Esophagus squamous epithelium (tissue), 5 donors: ENCODE results near the gene MEF2D. TPM values are rescaled to one million over a fixed set of nuclear protein-coding genes. Genes with fewer than 3 reads are reported as not detected.

ENCODE experiments used
- DNase-seq: peaks from one replicate; lab custom pipeline; 2025; lab: John Stamatoyannopoulos, UW
- H3K27ac ChIP-seq, 4 donors: fragments of 200-600 bp; sonication (generic); one replicate each; pipeline ENCODE4 v1.5.1; 2016 to 2019; ENCODE audit warnings: mild to moderate bottlenecking in 1 of 4
- H3K27me3 ChIP-seq, 4 donors: fragments of 200-600 bp; sonication (generic); 1 replicate in 3 of 4; 2 replicates in 1 of 4; pipeline versions ENCODE4 v1.5.1 to v1.6.0; 2017 to 2021; ENCODE audit warnings: antibody characterized with exemption in 1 of 4
- H3K36me3 ChIP-seq, 3 donors: fragments of 200-600 bp; sonication (generic); one replicate each; pipeline ENCODE4 v1.5.1; 2016 to 2019
- H3K4me1 ChIP-seq, 3 donors: fragments of 200-600 bp; sonication (generic); one replicate each; pipeline ENCODE4 v1.5.1; 2017 to 2019
- H3K4me3 ChIP-seq, 4 donors: fragments of 200-600 bp; sonication (generic); 1 replicate in 3 of 4; 2 replicates in 1 of 4; pipeline ENCODE4 v1.5.1; 2016 to 2019; ENCODE audit warnings: mild to moderate bottlenecking in 2 of 4, moderate library complexity in 1 of 4
- H3K9me3 ChIP-seq, 3 donors: fragments of 200-600 bp; sonication (generic); one replicate each; pipeline ENCODE4 v1.5.1; 2016 to 2019
- POLR2A ChIP-seq, 4 donors: fragments of 450-650 bp; IDR thresholded peaks; one replicate each; pipeline ENCODE4 v1.6.1; 2017; ENCODE audit warnings: antibody characterized with exemption in 4 of 4, mild to moderate bottlenecking in 4 of 4, moderate library complexity in 3 of 4
- WGBS, 2 donors: methylation state at CpG; one replicate each; pipeline ENCODE4 v1.1.5; 2018; 5-methylcytosine and 5-hydroxymethylcytosine counted together
- intact Hi-C: fragments of 100-400 bp; cut with DNase I; formaldehyde crosslinking; loops from one replicate; pipeline ENCODE4 v1.15.0; 2022
- total RNA-seq, 4 donors: library from RNA; depleted of rRNA; stranded (reverse); fragments of >200 nt; gene quantifications; one replicate each; pipeline ENCODE4 v1.1.0, GENCODE V29; 2016
- TF ChIP-seq, protein P1 (sequence below), 6 experiments: fragments of 450-650 bp in 4 of 6; fragments of 200-600 bp in 2 of 6; sonication (generic) in 2 of 6; IDR thresholded peaks; one replicate each; pipeline ENCODE4 v1.5.1; 2016 to 2019; ENCODE audit warnings: antibody characterized with exemption in 6 of 6, mild to moderate bottlenecking in 4 of 6, moderate library complexity in 4 of 6
- donor health status: DM: yes; HTN: yes; CAD: no.

Gene MEF2D
- total RNA-seq, 4 donors from 2014 or later = 9.1 to 30.1 (median 12.1) TPM

DNA sequence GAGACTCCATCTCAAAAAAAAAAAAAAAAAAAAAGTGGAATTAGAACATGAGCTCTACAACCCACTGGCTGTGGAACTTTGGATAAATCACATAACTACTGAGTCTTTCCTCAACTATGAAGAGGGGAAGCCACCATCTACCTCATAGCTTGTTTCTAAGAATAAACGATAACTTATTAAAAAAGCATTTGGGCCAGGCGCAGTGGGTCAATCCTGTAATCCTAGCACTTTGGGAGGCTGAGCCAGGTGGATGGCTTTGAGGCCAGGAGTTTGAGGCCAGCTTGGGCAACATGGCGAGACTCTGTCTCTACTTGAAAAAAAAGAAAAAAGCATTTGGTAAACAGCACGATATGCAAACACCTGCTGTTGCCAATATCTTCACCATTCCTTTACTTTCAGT lies 31.8 kb upstream of the MEF2D start:
- H3K27ac ChIP-seq = no peak overlapping the region
- no peaks in the 10 kb centered on the region for H3K9me3 ChIP-seq
- TF ChIP-seq, protein P1, sequence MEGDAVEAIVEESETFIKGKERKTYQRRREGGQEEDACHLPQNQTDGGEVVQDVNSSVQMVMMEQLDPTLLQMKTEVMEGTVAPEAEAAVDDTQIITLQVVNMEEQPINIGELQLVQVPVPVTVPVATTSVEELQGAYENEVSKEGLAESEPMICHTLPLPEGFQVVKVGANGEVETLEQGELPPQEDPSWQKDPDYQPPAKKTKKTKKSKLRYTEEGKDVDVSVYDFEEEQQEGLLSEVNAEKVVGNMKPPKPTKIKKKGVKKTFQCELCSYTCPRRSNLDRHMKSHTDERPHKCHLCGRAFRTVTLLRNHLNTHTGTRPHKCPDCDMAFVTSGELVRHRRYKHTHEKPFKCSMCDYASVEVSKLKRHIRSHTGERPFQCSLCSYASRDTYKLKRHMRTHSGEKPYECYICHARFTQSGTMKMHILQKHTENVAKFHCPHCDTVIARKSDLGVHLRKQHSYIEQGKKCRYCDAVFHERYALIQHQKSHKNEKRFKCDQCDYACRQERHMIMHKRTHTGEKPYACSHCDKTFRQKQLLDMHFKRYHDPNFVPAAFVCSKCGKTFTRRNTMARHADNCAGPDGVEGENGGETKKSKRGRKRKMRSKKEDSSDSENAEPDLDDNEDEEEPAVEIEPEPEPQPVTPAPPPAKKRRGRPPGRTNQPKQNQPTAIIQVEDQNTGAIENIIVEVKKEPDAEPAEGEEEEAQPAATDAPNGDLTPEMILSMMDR (IDR thresholded peaks at IDR 0.05) = no peak
- TF ChIP-seq POLR2A (IDR thresholded peaks at IDR 0.05) = no peak
- no peaks in the 10 kb centered on the region for H3K4me1 ChIP-seq
- no peak overlapping the region for H3K4me3 ChIP-seq
- H3K27me3 ChIP-seq = no peaks in the 10 kb centered on the region
- WGBS, 2 donors = 84 to 93% methylated on average over 4 of the region's 4 CpGs
- intact Hi-C loops = no loop called here
- H3K36me3 ChIP-seq = peaks cover 0 to 31% (median 0%) of the 10 kb centered on the region in 3 donors
- DNase-seq = no peak

DNA sequence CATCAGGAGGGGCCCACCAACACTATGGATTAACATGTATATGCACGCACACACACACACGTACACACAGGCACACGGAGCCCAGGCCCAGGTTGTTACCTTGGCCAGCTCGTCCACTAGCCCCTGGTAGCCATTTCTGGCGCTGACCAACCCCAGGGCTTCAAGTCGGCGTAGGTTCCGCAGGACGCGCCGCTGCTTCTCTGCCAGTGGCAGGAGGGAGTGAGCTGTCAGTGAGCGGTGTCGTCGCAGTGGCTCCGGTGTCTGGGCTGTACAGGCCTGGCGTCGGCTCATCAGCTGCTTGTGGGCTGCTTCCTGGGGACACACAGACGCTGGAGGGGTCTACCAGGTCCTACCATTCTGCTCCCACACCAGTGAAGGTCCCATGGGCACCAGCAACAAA lies 29.4 kb upstream of the MEF2D start:
- TF ChIP-seq, protein P1 (IDR thresholded peaks at IDR 0.05) = no peak
- TF ChIP-seq POLR2A (IDR thresholded peaks at IDR 0.05) = no peak
- no peaks in the 10 kb centered on the region for H3K9me3 ChIP-seq
- WGBS, 2 donors = 93 to 100% methylated on average over 2 to 9 of the region's 18 CpGs
- no peaks in the 10 kb centered on the region for H3K4me1 ChIP-seq
- no peaks in the 10 kb centered on the region for H3K27me3 ChIP-seq
- H3K36me3 ChIP-seq = peaks cover 0 to 22% (median 0%) of the 10 kb centered on the region in 3 donors
- no peak overlapping the region for H3K27ac ChIP-seq
- no peak overlapping the region for H3K4me3 ChIP-seq
- intact Hi-C loops = no loop called here
- no peak for DNase-seq

DNA sequence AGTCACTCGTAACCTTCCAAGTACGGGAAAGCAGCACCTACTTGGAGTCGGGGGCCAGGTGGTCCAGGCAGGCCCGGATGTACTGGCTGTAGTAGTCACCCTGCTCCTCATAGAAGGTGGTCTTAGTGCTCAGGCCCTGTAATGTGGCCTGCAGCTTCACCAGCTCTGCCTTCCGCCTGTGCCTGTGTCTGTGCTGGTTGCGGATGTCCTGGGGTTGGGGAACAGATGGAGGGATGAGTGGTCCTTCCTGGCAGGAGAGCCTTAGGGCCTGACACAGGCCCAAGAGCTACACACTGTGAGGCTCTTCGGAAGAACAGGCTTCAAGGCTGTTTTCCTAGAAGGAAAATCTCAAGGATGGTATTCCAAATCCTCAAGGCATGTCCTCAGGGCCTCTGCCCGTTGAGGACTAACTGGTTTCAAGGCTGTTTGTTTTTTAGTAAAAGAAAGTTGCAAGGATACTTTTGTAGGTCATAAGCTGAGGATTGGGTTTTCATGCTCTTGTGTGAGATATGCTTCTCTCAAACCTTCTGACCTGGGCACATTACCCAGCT lies 28.4 kb upstream of the MEF2D start:
- H3K4me1 ChIP-seq = peaks cover 0 to 6% (median 0%) of the 10 kb centered on the region in 3 donors
- WGBS, 2 donors = 72 to 89% methylated on average over 2 to 6 of the region's 8 CpGs
- H3K9me3 ChIP-seq = no peaks in the 10 kb centered on the region
- no peak for DNase-seq
- intact Hi-C loops = no loop called here
- no peak overlapping the region for H3K4me3 ChIP-seq
- H3K27ac ChIP-seq = no peak overlapping the region
- peaks cover 0 to 13% (median 0%) of the 10 kb centered on the region in 3 donors for H3K36me3 ChIP-seq
- H3K27me3 ChIP-seq = no peaks in the 10 kb centered on the region
- TF ChIP-seq, protein P1 (IDR thresholded peaks at IDR 0.05) = no peak
- no peak for TF ChIP-seq POLR2A (IDR thresholded peaks at IDR 0.05)

DNA sequence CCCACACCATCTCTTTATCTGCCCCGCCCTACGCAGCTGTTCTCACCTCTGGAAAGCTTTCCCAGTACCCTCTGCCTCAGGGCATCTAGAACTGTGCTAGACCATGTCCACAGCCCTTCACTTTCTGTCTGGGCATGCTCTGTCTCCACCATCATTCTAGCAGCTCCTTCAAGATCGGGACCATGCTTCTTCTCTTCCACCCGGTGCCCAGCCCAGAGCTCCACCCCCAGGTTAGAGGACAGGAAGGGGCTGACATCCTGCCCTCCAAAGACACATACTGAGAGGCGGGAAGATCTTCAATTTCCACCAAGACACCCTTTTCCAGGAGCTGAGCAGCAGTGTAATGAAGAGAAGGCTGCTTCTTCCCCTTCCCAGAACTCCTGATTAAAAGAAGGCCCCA lies 27.7 kb upstream of the MEF2D start:
- TF ChIP-seq, protein P1 (IDR thresholded peaks at IDR 0.05) = no peak
- TF ChIP-seq POLR2A (IDR thresholded peaks at IDR 0.05) = no peak
- Histone ChIP-seq H3K9me3 (no peaks in the 10 kb centered on the region), H3K4me1 (peaks cover 0 to 6% (median 0%) of the 10 kb centered on the region in 3 donors), H3K36me3 (peaks cover 0 to 13% (median 0%) of the 10 kb centered on the region in 3 donors), H3K4me3 (no peak overlapping the region), H3K27ac (no peak overlapping the region), H3K27me3 (no peaks in the 10 kb centered on the region)
- WGBS, 2 donors = 55 to 56% methylated on average over 4 to 5 of the region's 5 CpGs
- DNase-seq = no peak
- intact Hi-C loops = no loop called here

DNA sequence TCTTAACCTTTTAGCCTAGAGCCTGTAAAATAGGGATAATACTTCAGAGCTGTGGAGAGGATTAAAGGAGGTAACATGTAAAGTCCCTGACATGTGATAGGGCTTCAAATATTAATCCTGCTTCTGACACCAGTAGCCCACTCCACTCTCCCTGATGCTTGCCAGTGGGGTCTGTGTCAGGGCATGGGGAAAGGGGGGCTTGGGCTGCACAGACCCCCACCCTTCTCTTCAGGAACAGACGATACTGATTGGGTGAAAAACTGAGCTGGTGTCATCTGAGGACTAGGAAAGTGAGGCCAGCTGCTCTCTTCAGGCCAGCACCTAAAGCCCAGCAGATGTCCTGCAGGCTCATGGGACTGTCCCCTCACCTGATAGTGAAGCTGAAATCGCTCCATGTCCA lies 27.0 kb upstream of the MEF2D start:
- no peak overlapping the region for H3K27ac ChIP-seq
- peaks cover 0 to 13% (median 0%) of the 10 kb centered on the region in 3 donors for H3K36me3 ChIP-seq
- no peaks in the 10 kb centered on the region for H3K27me3 ChIP-seq
- H3K4me1 ChIP-seq = peaks cover 0 to 6% (median 0%) of the 10 kb centered on the region in 3 donors
- H3K4me3 ChIP-seq = no peak overlapping the region
- no peak for TF ChIP-seq POLR2A (IDR thresholded peaks at IDR 0.05)
- TF ChIP-seq, protein P1 (IDR thresholded peaks at IDR 0.05) = no peak
- intact Hi-C loops = no loop called here
- DNase-seq = no peak
- WGBS, 2 donors = 83 to 88% methylated on average over 2 of the region's 2 CpGs
- H3K9me3 ChIP-seq = no peaks in the 10 kb centered on the region
